Activated T-cell treated with anti-CD3 and anti-CD28 coated beads for 4 hours (primary cell): ENCODE measurements around the gene MIGA1.
"Not testable (repeated sequence)": the region's sequence is repeated elsewhere in the genome, so short reads cannot be mapped to it uniquely, and the experiment has no call there.

Source experiments
- DNase-seq: peaks from one replicate; pipeline ENCODE4 v3.0.0-alpha.2; 2020

Gene MIGA1

DNA sequence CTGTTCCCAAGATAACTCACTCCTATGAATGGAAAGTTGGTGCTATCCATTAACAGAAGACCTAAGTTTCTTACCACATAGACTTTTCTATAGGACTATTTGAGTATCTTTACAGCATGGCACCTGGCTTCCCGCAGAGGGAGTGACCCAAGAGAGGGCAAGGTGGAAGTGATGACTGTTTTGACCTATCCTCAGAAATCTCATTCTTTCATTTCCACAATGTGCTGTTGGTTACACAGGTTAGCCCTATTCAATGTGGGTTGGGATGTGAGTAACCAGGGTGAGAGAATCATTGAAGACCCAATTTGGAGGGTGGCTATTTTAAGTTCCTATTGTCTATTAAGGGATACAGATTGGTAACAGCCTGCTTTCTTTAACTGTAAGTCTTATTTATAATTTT is 70.6 kb downstream of the MIGA1 start:
- no peak for DNase-seq

DNA sequence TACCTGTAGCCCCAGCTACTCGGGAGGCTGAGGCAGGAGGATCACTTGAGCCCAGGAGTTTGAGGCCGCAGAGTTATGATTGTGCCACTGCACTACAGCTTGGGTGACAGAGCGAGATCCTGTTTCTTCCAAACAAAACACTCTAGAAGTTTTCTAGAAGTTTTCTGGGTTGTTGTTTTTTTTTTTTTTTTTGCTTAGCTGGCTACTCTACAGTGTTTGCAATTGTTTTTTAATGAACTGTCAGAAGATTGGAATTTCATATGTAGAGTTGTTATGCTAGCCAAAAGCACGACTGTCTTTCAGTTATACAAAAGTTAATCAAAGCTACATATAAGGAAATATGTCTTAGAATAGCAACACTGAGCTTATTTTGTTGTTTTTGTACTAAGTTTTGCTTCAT is 78.1 kb downstream of the MIGA1 start:
- no peak for DNase-seq

DNA sequence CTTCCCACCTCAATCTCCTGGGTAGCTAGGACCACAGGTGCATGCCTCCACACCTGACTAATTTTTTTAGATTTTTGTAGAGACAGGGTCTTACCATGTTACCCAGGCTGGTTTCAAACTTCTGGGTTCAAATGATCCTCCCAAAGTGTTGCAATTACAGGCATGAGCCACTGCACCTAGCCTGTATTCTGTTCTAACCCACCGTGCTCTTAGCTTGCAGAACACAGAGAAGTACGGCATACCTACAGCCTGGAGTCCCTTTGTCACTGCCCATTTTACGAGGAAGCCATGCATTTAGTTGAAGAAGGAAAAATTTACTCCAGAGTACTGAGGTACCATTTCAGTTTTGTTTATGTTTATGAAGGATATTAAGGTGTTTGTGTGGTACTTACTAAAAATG is 79.3 kb downstream of the MIGA1 start:
- no peak for DNase-seq

DNA sequence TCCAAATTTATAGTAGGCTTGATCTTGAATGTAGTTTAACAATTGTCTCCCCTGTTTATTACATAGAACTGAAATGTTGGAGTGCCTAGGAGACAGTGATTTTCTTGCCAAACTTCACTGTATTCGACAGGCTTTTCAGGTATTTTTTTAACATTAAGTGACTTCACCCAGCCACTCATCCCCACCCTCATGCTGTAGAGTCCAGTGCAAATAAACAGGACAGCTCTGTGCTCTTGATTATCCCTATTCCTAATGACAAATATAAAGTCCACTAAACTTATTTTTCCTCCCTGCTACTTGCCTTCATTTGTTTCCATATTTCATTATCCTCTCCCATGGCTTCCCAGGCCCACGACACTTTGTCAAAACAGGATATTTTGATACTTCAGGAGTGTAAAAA is 79.8 kb downstream of the MIGA1 start:
- DNase-seq, result no peak

DNA sequence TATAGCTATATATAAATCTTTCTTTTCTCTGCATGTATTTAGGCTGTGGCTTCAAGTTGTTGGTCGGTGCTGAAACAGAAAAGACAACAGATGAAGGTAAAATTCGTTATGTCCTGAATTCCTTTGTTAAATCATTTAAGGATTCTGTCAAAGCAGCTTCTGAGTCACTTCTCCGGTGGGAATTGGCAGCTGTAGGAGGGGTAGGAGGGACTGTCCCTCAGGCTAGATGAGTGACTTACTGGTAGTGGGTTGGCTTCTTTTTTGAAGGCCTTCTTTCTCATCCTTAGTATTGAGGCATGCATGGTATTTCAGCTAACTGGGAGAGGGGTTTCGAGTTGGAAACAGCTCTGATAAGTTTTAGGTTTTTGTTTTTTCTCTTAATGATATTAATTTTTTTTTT is 86.8 kb downstream of the MIGA1 start:
- DNase-seq, result no peak

DNA sequence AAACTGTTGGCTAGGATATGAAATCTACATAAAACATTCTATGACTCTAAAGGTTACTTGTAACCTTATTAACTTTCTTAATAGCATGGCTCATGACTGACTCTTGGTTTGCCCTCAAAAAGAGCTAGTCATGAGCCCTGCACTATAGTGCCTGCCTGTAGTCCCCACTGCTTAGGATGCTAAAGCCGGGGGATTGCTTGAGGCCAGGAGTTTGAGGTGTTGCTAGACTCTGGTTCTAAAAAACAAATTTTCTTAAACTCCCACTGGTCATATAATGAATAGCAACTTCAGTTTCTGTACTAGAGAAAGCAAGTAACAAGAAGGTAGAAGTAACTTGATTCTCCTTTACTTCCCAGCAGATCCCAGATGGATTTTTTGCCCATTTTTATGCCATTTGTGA is 93.2 kb downstream of the MIGA1 start:
- DNase-seq, result no peak

DNA sequence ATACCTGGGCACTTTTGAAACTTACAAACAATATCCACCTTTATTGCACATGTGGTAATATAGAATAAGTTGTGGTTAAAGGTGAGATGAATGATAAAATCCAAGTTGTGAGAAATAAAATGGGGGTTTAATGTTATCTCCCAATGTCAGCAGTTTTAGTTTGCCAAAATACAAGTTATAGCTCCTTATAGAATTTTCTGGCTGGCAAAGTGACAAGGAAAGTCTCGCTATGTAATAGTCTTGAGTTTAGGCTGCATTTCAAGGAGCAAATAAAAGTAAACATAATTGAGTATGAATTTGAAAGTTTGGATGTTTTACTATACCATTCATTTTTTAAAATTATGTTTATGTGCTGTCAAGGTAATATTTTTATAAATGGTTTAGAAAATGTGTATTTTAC is 94.0 kb downstream of the MIGA1 start:
- DNase-seq, result no peak

DNA sequence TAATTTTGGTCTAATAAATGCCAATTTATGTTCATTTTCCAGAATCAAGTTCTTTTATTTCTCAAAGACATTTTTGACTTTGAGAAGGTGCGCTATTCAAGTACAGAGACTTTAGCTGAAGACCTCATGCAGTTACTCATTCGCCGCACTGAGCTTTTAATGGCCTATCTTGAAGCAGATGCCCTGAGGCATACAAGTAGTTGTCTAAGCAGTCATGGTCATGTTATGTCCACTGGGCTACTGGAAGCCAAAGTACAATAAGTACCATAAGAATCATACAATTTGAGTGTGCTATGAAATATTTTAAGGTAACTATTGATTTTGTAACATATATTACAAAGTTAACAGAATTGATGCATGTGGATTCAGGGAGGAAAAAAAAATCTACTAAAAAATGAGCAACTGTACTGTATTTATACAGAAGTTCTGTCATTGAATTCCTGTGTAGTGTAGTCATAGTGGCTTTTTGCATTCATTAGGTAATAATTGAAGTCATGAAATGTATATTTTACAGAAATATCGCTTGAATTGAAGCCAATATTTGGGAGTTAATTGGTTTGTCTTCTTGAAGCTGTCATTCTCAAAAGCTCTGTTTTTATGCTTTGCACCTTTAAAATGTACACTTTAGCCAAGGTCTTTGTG is 95.5 kb downstream of the MIGA1 start:
- DNase-seq, result no peak

DNA sequence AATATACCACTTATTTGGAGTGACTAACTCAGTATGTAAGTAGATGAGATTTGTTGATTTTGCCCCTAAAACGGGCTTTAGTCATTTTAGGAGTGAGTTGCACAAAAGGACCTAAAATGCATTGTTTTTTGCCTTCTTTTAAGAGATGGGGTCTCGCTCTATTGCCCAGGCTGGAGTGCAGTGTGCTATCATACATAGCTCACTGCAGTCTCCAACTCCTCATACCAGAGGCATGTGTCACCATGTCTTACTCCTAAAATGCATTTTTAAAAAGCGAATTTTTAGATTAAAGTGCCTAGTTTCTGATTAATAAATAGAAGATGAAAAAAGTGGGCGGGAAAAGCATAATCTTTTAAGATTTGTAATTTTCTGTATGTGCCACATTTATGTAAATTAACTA is 97.4 kb downstream of the MIGA1 start:
- DNase-seq, result no peak

DNA sequence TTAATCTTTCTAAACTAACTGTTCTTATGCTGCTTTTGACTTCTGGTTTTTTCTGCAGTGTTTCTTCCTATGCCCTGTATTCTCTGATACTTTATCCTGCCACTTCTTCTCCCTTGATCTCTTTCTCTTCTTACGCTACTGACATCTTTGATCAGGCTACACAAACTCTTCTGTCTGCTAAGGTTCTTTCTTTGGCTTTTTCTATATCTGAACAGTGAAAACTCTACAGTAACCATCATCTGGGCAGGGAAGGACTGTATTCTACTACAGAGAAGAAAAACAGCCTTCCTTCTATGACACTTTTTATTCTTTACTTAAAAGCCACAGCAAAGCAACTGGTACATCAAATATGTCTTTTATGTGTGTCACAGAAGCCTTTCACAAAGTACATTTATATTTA is 101.6 kb downstream of the MIGA1 start:
- DNase-seq, result no peak

DNA sequence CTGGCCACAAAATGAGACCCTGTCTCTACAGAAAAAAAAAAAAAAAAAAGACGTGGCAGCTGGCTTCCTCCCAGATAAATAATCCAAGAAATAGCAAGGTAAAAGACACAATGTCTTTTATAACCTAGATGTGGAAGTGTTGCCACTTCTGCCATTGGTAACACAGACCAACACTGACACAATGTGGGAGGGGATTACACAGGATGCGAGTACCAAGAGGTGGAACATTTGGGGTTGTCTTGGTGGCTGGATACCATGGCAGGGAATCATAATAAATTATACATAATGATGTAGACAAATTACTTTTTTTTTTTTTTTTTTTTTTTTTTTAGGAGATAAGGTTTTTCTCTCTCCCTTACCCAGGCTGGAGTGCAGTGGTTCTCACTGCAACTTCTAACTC is 103.0 kb downstream of the MIGA1 start:
- DNase-seq, result no peak

DNA sequence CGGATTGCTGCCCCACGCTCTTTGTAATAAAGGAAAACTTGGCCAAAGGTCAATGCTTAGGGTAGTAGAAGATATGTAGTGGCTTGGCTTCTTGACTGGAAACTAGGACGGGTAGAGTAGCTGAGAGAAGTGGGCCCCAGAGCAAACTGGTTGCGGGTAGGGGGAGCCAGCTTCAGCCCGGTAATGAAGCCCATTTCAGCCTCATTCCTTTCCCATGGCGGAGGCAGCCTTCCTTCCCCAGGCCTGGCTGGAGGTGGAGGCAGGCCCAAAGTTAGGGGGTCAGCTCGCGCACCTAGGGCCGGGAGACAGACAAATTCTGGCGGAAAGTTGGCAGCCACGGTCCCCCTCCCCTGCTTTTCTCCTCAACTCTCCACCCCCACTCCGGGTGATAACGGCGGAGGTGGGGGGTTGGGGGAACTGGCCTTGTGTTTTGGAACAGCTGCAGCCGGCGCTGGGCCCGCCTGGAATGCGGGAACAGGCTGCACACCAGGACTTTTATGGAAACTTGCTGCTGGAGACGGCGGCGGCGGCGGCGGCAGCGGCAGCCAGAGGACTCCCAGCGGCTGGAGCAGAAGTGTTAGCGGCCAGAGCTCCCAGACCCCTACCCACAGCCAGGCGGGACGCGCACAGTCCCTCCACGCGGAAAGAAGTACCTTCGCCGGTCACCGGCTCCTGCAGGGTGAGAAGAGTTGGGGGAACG is 108.8 kb downstream of the MIGA1 start, which contains the start of gene NEXN:
Gene NEXN (plus strand): TSS at position 544 of the 700 bp plus-strand sequence. CDS start 27,483 bp downstream, outside the sequence.
- DNase-seq, result no peak

DNA sequence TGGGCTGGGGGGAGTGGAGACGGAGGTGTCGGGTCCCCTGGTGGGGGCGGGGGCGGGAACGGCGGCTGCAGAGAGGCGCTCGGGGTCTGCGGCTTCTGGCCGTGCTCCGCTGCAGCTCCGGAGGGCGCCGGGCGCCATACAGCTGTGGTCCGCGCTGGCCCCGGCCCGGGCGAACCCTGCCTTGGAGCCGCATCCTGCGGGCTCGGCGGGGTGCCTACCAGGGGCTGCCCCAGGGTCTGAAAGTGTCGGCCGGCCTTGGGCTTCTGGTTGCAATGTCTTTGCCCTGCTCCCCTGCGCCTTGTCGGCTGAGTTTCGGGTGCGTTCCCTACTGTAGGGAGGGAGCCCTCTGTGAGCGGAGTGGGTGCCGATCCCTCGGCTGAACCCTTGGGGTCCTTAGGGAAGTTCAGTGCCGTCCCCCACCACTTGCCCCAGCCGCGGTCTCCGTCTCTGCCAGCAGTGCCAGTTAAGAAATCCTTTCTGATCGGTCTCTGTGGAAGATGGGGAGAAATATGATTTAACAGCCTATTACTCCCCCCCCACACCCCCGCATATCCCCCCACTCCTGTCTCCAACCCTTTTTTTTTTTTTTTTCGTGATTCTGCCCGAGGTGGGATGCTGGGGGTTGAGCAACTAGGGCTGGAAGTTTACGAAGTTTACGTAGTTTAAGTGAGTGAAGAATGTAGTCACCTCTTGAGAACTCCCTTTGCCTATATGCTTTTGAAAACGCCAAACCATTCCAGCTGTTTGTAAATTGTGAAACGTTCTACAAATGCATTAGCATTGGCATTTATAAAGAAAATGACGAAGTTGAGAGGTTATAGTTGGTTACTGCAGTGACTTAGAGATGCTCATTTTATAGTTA is 109.6 kb downstream of the MIGA1 start:
- DNase-seq, result no peak

DNA sequence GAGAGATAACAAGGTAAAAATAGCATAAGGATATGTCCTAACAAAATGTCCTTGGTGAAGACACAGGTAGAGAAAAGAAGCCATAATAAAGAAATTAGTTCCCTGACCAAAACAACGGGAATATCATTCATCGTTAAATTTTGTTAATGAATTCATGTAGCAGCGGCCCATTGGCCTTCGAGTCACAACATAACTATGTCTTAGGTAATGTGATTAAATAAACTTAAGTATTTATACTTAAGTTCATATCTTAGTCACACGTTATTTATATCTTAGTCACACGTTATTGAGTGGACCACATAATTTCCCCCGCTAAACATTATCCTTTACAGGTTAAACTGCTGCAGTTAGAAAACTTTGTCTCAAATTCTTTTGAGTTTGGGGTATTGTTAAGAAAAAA is 110.2 kb downstream of the MIGA1 start:
- no peak for DNase-seq

DNA sequence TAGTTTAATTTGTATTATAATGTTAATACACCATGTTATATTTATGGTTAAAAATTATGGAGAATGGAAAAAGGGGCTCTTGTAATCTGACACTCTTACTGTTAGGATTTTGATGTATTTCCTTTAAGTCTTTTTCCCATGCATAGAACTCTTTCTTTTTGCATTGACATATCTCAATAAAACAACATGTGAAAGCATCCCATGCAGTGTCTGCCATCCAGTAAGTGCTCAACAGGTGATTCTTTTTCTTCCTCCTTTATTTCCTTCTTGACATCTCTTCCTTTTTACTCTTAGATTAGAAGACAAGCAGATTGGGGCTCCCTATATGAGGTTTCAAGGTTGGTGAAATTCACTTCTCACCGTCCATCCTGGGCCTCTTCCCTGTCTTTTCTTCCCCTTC is 111.8 kb downstream of the MIGA1 start:
- DNase-seq, result no peak

DNA sequence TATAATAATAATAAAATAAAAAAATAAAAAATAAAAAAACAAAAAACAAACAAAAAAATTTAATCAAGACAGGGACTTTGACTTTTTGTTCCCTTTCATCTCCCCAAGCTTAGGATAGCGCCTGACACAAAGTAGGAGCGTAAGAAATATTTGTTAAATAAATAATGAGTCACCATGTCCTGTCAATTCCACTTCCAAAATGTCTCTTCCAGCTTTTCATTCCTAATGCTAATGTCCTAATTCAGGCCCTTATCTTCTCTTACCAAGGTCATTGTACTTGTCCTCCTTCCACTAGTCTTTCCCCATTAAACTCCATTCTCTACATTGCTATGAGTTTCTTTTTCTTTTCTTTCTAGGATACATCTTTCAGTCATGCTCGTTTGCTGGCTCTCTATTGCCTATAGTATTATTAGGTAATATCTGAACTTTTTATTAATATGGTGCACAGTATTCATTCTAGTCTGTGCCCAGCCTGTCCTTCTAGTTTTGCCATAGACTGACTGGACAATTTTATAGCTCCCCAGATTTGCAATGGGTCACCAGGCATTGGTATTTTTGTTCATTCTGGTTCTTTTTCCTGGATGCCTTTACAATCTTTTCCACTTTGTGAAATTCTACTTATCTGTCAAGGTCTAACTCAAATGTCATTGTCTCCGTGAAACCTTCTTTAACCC is 120.3 kb downstream of the MIGA1 start:
- no peak for DNase-seq

DNA sequence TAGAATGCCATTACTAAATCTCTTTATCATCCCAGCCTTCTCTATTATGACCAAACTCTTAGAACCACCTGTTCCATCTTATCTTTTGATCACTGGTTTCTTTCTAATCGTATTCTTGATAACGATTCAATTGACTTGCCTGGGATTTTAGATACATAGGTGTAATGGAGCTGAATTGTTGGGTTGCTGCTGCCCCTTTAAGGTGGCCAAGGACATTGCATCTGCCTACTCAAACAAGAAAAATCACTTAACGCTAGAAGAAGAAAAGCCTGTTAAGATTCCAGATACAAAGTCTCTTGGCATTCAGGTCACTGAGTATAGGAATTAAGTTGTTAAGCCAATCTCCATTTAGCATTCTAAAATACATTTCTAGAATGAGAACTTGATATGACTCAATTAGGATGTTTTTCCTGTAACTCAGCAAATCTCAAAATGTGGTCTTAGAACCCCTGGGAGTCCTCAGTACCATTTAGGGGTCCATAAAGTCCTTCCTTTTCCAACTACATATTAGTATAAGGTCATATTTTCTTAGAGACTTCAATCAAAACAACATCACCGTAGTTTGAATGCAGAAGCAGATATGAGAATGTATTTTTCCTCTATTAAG is 121.3 kb downstream of the MIGA1 start:
- no peak for DNase-seq

DNA sequence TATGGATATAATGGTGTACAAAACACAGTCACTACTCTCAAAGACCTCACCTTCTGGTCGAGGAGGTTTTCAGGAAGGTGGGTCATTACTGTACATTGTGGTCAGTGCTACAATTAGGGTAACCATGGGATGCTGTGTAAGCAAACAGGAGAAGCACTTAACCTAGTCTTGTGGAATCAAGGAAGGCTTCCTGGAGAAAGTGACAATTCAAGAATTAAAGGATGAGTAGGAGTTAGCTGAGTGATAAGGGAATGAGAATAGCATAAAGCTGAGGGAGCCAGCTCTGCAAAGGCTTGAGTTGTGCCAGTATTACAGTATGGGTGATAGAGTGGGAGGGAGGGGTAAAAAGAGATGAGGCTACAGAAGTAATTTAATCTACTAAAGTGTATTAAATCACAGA is 126.2 kb downstream of the MIGA1 start:
- no peak for DNase-seq

DNA sequence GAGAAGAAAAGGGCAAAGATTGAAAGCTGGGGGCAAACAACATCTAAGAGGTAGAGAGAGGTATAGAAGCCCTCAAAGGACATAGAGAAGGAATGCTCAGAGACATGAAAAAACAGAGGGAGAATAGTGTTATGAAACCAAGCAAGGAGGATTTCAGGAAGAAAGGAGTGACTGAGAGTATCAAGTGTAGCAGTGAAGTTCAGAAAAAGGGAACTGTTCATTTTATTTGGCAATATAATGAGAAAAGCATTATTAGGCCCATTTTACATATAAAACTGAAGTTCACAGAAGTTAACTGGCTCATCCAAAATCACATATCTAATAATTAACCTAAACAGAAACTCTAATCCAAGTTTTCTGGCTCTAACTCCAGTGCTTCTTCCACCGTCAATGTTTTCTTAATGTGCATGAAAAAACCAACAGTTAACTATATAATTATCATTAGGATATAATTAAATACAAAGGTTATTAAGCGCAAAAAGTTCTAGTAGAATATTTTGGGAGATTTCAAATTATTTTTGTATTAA is 126.6 kb downstream of the MIGA1 start:
- no peak for DNase-seq

DNA sequence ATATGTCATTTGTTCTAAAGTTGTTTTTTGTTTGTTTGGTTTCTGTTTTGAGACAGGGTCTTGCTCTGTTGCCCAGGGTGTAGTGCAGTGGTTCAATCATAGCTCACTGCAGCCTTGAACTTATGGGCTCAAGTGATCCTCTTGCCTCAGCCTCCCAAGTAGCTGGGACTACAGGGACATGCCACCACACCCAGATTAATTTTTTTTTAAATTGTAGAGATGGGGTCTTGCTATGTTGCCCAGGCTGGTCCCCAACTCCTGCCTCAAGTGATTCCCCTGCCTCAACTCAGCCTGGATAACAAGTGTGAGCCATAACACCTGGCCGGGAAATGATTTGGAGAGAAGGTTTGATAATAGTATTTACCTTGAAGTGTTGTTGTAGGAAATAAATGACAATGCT is 127.2 kb downstream of the MIGA1 start:
- no peak for DNase-seq

DNA sequence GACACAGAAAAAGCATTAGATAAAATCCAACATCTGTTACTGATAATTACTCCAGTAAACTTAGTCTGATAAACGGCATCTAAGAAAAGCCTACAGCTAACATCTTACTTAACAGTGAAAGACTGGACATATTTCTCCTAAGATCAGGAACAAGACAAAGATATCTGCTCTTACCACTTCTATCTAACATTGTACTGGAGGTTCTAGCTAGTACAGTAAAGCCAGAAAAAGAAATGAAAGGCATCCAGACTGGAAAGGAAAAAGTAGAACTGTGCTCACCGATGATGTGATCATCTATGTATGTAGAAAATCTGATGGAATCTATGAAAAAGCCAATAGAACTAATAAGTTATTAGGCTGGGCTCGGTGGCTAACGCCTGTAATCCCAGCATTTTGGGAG is 130.7 kb downstream of the MIGA1 start:
- DNase-seq, result no peak

DNA sequence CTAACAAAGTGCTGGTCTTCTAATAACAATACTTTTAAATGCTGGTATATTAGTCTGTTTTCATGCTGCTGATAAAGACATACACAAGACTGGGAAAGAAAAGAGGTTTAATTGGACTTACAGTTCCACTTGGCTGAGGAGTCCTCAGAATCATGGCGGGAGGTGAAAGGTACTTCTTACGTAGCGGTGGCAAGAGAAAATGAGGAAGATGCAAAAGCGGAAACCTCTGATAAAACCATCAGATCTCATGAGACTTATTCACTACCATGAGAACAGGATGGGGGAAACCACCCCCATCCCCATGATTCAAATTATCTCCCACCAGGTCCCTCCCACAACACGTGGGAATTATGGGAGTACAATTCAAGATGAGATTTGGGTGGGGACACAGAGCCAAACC is 139.5 kb downstream of the MIGA1 start:
- DNase-seq, result not testable (repeated sequence)

DNA sequence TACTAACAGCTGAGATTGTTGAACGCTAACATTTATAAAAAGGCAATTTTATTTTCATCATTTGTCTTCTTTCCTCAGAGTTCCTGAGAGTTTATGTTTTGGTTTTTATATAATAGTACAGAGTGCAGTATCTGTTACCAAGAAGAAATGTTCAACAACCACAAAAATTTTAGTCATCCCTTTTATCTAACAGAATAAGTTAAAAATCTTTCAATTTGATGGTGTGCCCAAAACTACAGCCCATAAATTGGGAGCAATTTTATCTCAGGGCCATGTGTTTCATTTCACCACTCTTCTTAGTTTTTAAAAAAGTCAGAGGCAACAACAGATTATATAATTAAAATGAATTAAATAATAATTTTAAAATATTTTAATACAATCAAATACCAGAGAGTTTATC is 146.1 kb downstream of the MIGA1 start:
- DNase-seq, result no peak
